ENCODE results near the gene TMTC1. TPM values are rescaled to one million over a fixed set of nuclear protein-coding genes. Genes with fewer than 3 reads are reported as not detected.

TMTC1 gene
- total RNA-seq, 1 experiment from 2014 or later = 6.1 TPM

GRCh38 chr12:29582677-29583272, 201.0 kb downstream of the TMTC1 start:
- ChIA-PET CTCF (no interaction called here), POLR2A (ENCODE audit: low non-redundant PET) (no interaction called here)
- H3K4me1 ChIP-seq (ENCODE audit: insufficient read depth, low read length, poor library complexity, severe bottlenecking) = no peaks in the 10 kb centered on the region
- DNase-seq (ENCODE audit: low spot score) = no peak
- no peaks in the 10 kb centered on the region for H3K9me3 ChIP-seq (ENCODE audit: low read depth, low read length, poor library complexity, severe bottlenecking)
- BruUV-seq (replicated peaks) = no TSS peak
- intact Hi-C loops (cut with micrococcal nuclease; ENCODE audit: unreplicated experiment) = no loop called here
- no peaks in the 10 kb centered on the region for H3K27me3 ChIP-seq (replicated peaks; ENCODE audit: insufficient read depth, low read depth, low read length, poor library complexity)
- TF ChIP-seq, protein P1, sequence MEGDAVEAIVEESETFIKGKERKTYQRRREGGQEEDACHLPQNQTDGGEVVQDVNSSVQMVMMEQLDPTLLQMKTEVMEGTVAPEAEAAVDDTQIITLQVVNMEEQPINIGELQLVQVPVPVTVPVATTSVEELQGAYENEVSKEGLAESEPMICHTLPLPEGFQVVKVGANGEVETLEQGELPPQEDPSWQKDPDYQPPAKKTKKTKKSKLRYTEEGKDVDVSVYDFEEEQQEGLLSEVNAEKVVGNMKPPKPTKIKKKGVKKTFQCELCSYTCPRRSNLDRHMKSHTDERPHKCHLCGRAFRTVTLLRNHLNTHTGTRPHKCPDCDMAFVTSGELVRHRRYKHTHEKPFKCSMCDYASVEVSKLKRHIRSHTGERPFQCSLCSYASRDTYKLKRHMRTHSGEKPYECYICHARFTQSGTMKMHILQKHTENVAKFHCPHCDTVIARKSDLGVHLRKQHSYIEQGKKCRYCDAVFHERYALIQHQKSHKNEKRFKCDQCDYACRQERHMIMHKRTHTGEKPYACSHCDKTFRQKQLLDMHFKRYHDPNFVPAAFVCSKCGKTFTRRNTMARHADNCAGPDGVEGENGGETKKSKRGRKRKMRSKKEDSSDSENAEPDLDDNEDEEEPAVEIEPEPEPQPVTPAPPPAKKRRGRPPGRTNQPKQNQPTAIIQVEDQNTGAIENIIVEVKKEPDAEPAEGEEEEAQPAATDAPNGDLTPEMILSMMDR (conservative IDR thresholded peaks at IDR 0.05; ENCODE audit: low read depth, low read length) = no peak
- no peak for TF ChIP-seq EZH2 (IDR thresholded peaks at IDR 0.05; ENCODE audit: borderline replicate concordance, low read depth, low read length, poor library complexity, severe bottlenecking)
- H3K27ac ChIP-seq (ENCODE audit: low read depth, low read length, poor library complexity, severe bottlenecking) = no peak overlapping the region
- no peak overlapping the region for H3K4me3 ChIP-seq (ENCODE audit: low read depth, low read length, poor library complexity, severe bottlenecking)
- no peaks in the 10 kb centered on the region for H3K36me3 ChIP-seq (ENCODE audit: insufficient read depth, low read length, poor library complexity, severe bottlenecking)

DNA sequence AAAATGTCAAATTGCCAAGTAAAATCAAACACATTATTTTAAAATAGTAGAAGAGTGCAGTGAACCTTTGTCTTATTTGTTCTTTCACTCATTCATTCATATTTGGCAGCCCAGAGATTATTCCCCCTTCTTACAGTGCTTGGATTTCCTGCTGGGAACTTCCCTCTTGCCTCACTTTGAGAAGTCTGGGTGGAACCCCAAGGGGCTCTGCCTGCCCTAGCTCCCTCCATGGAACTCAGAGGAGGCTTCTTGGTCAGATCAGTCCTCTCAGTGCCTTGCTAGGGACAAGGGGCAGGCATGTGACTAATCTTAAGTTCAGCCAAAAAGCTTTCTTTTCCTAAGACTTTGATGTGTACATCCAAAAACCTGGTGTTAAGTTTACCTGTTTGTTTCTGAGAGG, 201.6 kb downstream of the TMTC1 start:
- TF ChIP-seq, protein P1 (conservative IDR thresholded peaks at IDR 0.05; ENCODE audit: low read depth, low read length) = no peak
- TF ChIP-seq EZH2 (IDR thresholded peaks at IDR 0.05; ENCODE audit: borderline replicate concordance, low read depth, low read length, poor library complexity, severe bottlenecking) = no peak
- H3K4me1 ChIP-seq (ENCODE audit: insufficient read depth, low read length, poor library complexity, severe bottlenecking) = no peaks in the 10 kb centered on the region
- H3K4me3 ChIP-seq (ENCODE audit: low read depth, low read length, poor library complexity, severe bottlenecking) = no peak overlapping the region
- no peaks in the 10 kb centered on the region for H3K9me3 ChIP-seq (ENCODE audit: low read depth, low read length, poor library complexity, severe bottlenecking)
- H3K36me3 ChIP-seq (ENCODE audit: insufficient read depth, low read length, poor library complexity, severe bottlenecking) = no peaks in the 10 kb centered on the region
- no peaks in the 10 kb centered on the region for H3K27me3 ChIP-seq (replicated peaks; ENCODE audit: insufficient read depth, low read depth, low read length, poor library complexity)
- intact Hi-C loops (cut with micrococcal nuclease; ENCODE audit: unreplicated experiment) = no loop called here
- ChIA-PET POLR2A (ENCODE audit: low non-redundant PET) (no interaction called here), CTCF (no interaction called here)
- no peak overlapping the region for H3K27ac ChIP-seq (ENCODE audit: low read depth, low read length, poor library complexity, severe bottlenecking)
- BruUV-seq (replicated peaks) = no TSS peak
- DNase-seq (ENCODE audit: low spot score) = no peak

DNA sequence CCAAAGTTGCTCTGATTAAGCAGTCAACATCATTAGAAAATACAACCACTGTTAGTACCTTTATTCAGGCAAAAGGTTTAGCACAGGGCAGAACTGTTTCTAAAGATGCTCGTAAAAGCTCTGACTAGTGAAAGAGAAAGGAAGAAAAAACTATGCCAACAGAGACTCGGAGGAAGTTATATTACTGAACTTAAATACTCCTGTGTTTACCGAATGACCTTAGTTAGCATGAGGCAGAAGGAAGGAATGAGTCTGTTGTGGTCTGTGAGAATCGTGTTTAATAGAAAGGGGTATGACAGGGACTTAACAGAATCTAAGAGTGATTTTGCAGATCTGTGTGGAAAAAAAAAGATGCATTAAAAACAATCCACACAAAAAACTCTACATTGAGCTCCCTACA, 202.1 kb downstream of the TMTC1 start:
- no peaks in the 10 kb centered on the region for H3K4me1 ChIP-seq (ENCODE audit: insufficient read depth, low read length, poor library complexity, severe bottlenecking)
- TF ChIP-seq, protein P1 (conservative IDR thresholded peaks at IDR 0.05; ENCODE audit: low read depth, low read length) = no peak
- TF ChIP-seq EZH2 (IDR thresholded peaks at IDR 0.05; ENCODE audit: borderline replicate concordance, low read depth, low read length, poor library complexity, severe bottlenecking) = no peak
- H3K36me3 ChIP-seq (ENCODE audit: insufficient read depth, low read length, poor library complexity, severe bottlenecking) = no peaks in the 10 kb centered on the region
- no peak overlapping the region for H3K4me3 ChIP-seq (ENCODE audit: low read depth, low read length, poor library complexity, severe bottlenecking)
- CTCF ChIA-PET = no interaction called here
- intact Hi-C loops (cut with micrococcal nuclease; ENCODE audit: unreplicated experiment) = no loop called here
- BruUV-seq (replicated peaks) = no TSS peak
- H3K27me3 ChIP-seq (replicated peaks; ENCODE audit: insufficient read depth, low read depth, low read length, poor library complexity) = no peaks in the 10 kb centered on the region
- POLR2A ChIA-PET (ENCODE audit: low non-redundant PET) = no interaction called here
- no peak overlapping the region for H3K27ac ChIP-seq (ENCODE audit: low read depth, low read length, poor library complexity, severe bottlenecking)
- no peak for DNase-seq (ENCODE audit: low spot score)
- no peaks in the 10 kb centered on the region for H3K9me3 ChIP-seq (ENCODE audit: low read depth, low read length, poor library complexity, severe bottlenecking)
